Measurements from ENCODE around the gene DNAH7. TPM values are rescaled to one million over a fixed set of nuclear protein-coding genes. Genes with fewer than 3 reads are reported as not detected.
"Not testable (repeated sequence)": the region's sequence is repeated elsewhere in the genome, so short reads cannot be mapped to it uniquely, and the experiment has no call there.

Gene DNAH7
- total RNA-seq, 1 donor from 2014 or later = not detected

- intact Hi-C loops (cut with micrococcal nuclease) = no loop called here
- H3K27ac Mint-ChIP-seq = no peak overlapping the region
- peaks cover 20% of the 10 kb centered on the region for H3K9me3 Mint-ChIP-seq
- H3K27me3 Mint-ChIP-seq (ENCODE audit: low read depth) = peaks cover 5% of the 10 kb centered on the region
- no peak overlapping the region for H3K4me3 Mint-ChIP-seq (ENCODE audit: low read depth)
- peaks cover 13% of the 10 kb centered on the region for H3K4me1 Mint-ChIP-seq (ENCODE audit: low read depth)
- H3K36me3 Mint-ChIP-seq (ENCODE audit: low read depth) = no peaks in the 10 kb centered on the region
- DNase-seq (ENCODE audit: low spot score) = no peak
These were observed 28.5 kb upstream of the DNAH7 start for GRCh38 chr2:196096982-196097745.

- Mint-ChIP-seq H3K4me3 (ENCODE audit: low read depth) (no peak overlapping the region), H3K27me3 (ENCODE audit: low read depth) (peaks cover 5% of the 10 kb centered on the region), H3K9me3 (peaks cover 20% of the 10 kb centered on the region), H3K27ac (no peak overlapping the region), H3K36me3 (ENCODE audit: low read depth) (no peaks in the 10 kb centered on the region), H3K4me1 (ENCODE audit: low read depth) (peaks cover 7% of the 10 kb centered on the region)
- no peak for DNase-seq (ENCODE audit: low spot score)
- intact Hi-C loops (cut with micrococcal nuclease) = no loop called here
These were observed 27.6 kb upstream of the DNAH7 start for GRCh38 chr2:196096264-196096663.

GRCh38 chr2:196089448-196089847 lies 20.8 kb upstream of the DNAH7 start:
- H3K36me3 Mint-ChIP-seq (ENCODE audit: low read depth); H3K27me3 Mint-ChIP-seq (ENCODE audit: low read depth); intact Hi-C loops (cut with micrococcal nuclease); H3K4me1 Mint-ChIP-seq (ENCODE audit: low read depth); H3K27ac Mint-ChIP-seq; H3K4me3 Mint-ChIP-seq (ENCODE audit: low read depth): not testable (repeated sequence)
- peaks cover 27% of the 10 kb centered on the region for H3K9me3 Mint-ChIP-seq
- DNase-seq (ENCODE audit: low spot score) = peak; percentile 28

GRCh38 chr2:196088203-196088602 lies 19.6 kb upstream of the DNAH7 start:
- peaks cover 9% of the 10 kb centered on the region for H3K4me1 Mint-ChIP-seq (ENCODE audit: low read depth)
- H3K36me3 Mint-ChIP-seq (ENCODE audit: low read depth) = peaks cover 13% of the 10 kb centered on the region
- intact Hi-C loops (cut with micrococcal nuclease) = no loop called here
- no peak overlapping the region for H3K27ac Mint-ChIP-seq
- no peak for DNase-seq (ENCODE audit: low spot score)
- no peaks in the 10 kb centered on the region for H3K27me3 Mint-ChIP-seq (ENCODE audit: low read depth)
- H3K4me3 Mint-ChIP-seq (ENCODE audit: low read depth) = no peak overlapping the region
- peaks cover 26% of the 10 kb centered on the region for H3K9me3 Mint-ChIP-seq

DNA sequence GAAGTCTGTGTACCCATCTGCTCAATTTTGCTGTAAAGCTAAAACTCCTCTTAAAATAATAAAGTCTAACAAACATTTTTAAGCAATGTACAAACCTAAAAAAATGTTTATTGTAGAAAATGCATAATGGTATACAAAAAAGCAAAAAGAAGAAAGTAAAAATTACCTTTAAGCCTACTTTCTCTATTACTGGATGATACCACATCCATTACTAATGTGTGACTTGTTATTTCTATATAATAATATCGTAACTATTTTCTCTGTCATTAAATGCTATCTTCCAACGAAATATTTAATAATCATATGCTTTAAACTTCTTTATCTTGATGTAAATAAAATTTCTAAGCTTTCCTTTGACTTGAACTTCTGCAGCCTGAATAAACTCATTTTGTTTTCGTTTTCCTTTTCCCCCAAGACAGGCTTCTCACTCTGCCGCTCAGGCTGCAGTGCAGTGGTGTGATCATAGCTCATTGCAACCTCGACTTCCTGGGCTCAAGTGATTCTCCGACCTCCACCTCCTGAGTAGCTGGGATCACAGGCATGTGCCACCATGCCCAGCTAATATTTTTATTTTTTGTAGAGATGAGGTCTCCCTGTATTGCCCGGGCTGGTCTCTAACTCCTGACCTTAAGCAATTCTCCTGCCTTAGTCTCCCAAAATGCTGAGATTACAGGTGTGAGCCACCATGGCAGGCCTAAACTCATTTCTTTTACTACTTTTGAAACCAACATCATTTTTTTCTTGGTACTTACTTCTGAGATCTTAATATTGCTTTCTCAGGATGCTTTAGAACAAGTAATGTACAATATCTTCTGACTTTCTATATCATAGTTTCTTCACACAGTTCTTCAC lies 18.1 kb upstream of the DNAH7 start:
- Mint-ChIP-seq H3K27me3 (ENCODE audit: low read depth) (no peaks in the 10 kb centered on the region), H3K36me3 (ENCODE audit: low read depth) (peaks cover 24% of the 10 kb centered on the region), H3K9me3 (peaks cover 34% of the 10 kb centered on the region), H3K27ac (no peak overlapping the region), H3K4me1 (ENCODE audit: low read depth) (peaks cover 9% of the 10 kb centered on the region), H3K4me3 (ENCODE audit: low read depth) (no peak overlapping the region)
- DNase-seq (ENCODE audit: low spot score) = no peak
- intact Hi-C loops (cut with micrococcal nuclease) = no loop called here

DNA sequence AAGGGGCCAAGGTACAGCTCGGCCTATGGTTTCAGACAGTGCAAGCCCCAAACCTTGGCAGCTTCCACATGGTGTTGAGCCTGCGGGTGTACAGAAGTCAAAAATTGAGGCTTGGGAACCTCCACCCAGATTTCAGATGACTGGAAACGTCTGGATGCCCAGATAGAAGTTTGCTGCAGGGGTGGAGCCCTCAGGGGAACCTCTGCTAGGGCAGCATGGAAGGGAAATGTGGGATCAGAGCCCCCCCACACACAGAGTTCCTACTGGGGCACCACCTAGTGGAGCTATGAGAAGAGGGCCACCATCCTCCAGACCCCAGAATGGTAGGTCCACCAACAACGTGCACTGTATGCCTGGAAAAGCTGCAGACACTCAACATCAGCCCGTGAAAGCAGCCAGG lies 15.0 kb upstream of the DNAH7 start:
- H3K4me1 Mint-ChIP-seq (ENCODE audit: low read depth) = peaks cover 15% of the 10 kb centered on the region
- H3K27ac Mint-ChIP-seq = no peak overlapping the region
- H3K9me3 Mint-ChIP-seq = peaks cover 27% of the 10 kb centered on the region
- intact Hi-C loops (cut with micrococcal nuclease) = loop anchor here (5.0 kb wide), 1 partner anchor 34 kb away; no protein-coding TSS in a partner anchor
- no peak for DNase-seq (ENCODE audit: low spot score)
- no peak overlapping the region for H3K4me3 Mint-ChIP-seq (ENCODE audit: low read depth)
- H3K27me3 Mint-ChIP-seq (ENCODE audit: low read depth) = no peaks in the 10 kb centered on the region
- H3K36me3 Mint-ChIP-seq (ENCODE audit: low read depth) = peaks cover 21% of the 10 kb centered on the region

DNA sequence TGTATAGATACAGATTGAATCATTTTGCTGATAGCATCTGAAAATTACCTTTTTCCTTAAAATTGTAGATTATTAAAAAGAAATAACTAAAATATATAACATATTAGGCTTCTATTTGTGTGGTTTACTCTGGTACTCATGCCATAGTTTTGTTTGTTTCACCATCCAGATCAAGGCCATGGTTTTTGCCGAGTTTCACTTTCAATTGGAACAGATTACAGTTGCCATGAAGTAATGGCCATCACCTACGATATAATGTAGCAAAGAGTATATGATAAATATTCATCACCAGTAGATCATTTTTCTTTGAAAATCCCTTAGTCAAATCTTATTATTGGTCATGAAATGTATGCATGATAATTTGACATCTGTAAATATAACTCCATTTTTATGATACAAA lies 11.9 kb upstream of the DNAH7 start:
- peaks cover 27% of the 10 kb centered on the region for H3K9me3 Mint-ChIP-seq
- no peak overlapping the region for H3K27ac Mint-ChIP-seq
- peaks cover 21% of the 10 kb centered on the region for H3K36me3 Mint-ChIP-seq (ENCODE audit: low read depth)
- no peak for DNase-seq (ENCODE audit: low spot score)
- intact Hi-C loops (cut with micrococcal nuclease) = loop anchor here (5.0 kb wide), 1 partner anchor 37 kb away; no protein-coding TSS in a partner anchor
- H3K27me3 Mint-ChIP-seq (ENCODE audit: low read depth) = no peaks in the 10 kb centered on the region
- peaks cover 11% of the 10 kb centered on the region for H3K4me1 Mint-ChIP-seq (ENCODE audit: low read depth)
- H3K4me3 Mint-ChIP-seq (ENCODE audit: low read depth) = no peak overlapping the region

DNA sequence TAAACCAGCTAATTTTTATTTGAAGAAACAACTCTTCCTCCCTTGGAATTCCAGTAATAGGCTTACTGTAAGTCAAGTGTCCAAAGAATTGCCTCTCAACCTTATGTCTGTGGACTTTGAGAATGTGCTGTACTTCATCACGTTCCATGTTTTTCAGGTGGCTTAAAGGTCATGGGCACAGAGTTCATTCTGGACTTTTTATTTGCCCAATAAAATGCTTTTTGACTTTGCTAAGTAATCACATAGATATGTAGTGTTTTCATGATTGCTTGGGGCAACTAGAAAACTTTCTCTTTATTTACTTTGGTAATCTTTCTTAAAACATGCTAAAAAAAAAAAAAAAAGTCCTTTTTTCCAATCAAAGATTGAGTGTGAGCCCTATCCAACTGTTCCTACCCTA lies 10.4 kb upstream of the DNAH7 start:
- Mint-ChIP-seq H3K9me3 (peaks cover 17% of the 10 kb centered on the region), H3K4me1 (ENCODE audit: low read depth) (peaks cover 11% of the 10 kb centered on the region), H3K27ac (no peak overlapping the region), H3K27me3 (ENCODE audit: low read depth) (no peaks in the 10 kb centered on the region), H3K4me3 (ENCODE audit: low read depth) (no peak overlapping the region), H3K36me3 (ENCODE audit: low read depth) (peaks cover 14% of the 10 kb centered on the region)
- intact Hi-C loops (cut with micrococcal nuclease) = loop anchor here (2.0 to 5.0 kb wide), 3 partner anchors 53 to 374 kb away; no protein-coding TSS in a partner anchor
- no peak for DNase-seq (ENCODE audit: low spot score)

GRCh38 chr2:196077821-196078220 lies 9.2 kb upstream of the DNAH7 start:
- DNase-seq (ENCODE audit: low spot score) = no peak
- Mint-ChIP-seq H3K4me3 (ENCODE audit: low read depth) (no peak overlapping the region), H3K36me3 (ENCODE audit: low read depth) (peaks cover 8% of the 10 kb centered on the region), H3K27ac (no peak overlapping the region), H3K4me1 (ENCODE audit: low read depth) (peaks cover 11% of the 10 kb centered on the region), H3K27me3 (ENCODE audit: low read depth) (no peaks in the 10 kb centered on the region), H3K9me3 (peaks cover 9% of the 10 kb centered on the region)
- intact Hi-C loops (cut with micrococcal nuclease) = loop anchor here (1.0 to 5.0 kb wide), 4 partner anchors 54 to 375 kb away; no protein-coding TSS in a partner anchor

DNA sequence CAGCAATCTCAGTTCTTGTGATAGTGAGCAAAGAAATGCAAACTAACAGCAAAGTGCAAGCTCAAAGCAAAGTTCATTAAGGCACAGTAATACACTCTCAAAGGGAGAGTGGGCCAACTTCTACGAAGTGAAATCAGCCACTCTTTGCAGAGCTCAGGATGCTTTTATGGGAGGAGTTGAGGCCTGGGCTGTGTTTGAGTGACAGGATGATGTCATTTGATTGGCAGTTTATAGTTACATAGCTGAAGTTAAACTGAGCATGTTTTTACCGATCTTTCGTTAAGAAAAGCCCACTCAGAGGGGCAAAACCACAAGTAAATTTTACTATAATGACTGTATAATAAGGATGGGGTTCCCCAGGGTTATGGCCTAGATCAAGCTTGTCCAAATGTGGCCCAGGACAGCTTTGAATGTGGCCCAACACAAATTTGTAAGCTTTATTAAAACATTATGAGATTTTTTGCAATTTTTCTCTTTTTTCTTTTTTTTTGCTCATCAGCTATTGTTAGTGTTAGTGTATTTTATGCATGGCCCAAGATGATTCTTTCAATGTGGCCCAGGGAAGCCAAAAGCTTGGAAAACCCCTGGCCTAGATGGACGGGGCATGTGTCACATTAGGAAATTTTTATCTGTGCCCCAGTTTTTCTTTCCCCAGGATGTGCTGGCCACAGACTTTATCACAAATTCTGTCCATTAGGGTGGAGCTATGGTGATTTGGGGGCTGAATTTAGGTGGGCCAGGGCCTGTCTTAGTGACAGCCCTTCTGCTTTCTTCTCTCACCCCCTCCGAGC lies 8.3 kb upstream of the DNAH7 start:
- Mint-ChIP-seq H3K27ac (no peak overlapping the region), H3K4me1 (ENCODE audit: low read depth) (peaks cover 11% of the 10 kb centered on the region), H3K9me3 (peaks cover under 1% of the 10 kb centered on the region), H3K36me3 (ENCODE audit: low read depth) (no peaks in the 10 kb centered on the region), H3K4me3 (ENCODE audit: low read depth) (no peak overlapping the region), H3K27me3 (ENCODE audit: low read depth) (no peaks in the 10 kb centered on the region)
- intact Hi-C loops (cut with micrococcal nuclease) = loop anchor here (5.0 kb wide), 1 partner anchor 55 kb away; no protein-coding TSS in a partner anchor
- DNase-seq (ENCODE audit: low spot score) = no peak

DNA sequence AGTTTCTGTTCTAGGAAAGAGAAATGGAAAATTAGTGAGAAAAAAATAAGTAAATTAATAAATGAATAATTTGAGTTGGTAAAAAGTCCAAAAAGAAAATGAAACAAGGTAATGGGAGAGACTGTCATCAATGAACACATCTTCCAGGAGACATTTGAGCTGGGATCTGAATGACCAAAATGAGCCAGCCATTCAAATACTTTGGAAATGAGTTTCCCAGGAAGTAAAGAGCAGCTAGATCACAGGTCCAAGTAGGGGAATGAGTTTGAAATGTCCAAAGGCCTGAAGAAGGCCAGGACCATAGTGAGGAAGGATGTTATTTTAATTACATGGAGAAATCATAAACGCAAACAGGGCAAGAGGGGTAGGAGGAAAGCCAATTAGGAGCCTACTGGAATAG lies 6.6 kb upstream of the DNAH7 start:
- DNase-seq (ENCODE audit: low spot score) = no peak
- Mint-ChIP-seq H3K4me3 (ENCODE audit: low read depth) (no peak overlapping the region), H3K27me3 (ENCODE audit: low read depth) (no peaks in the 10 kb centered on the region), H3K27ac (no peak overlapping the region), H3K9me3 (no peaks in the 10 kb centered on the region), H3K36me3 (ENCODE audit: low read depth) (no peaks in the 10 kb centered on the region), H3K4me1 (ENCODE audit: low read depth) (peaks cover 5% of the 10 kb centered on the region)
- intact Hi-C loops (cut with micrococcal nuclease) = loop anchor here (5.0 kb wide), 1 partner anchor 57 kb away; no protein-coding TSS in a partner anchor

DNA sequence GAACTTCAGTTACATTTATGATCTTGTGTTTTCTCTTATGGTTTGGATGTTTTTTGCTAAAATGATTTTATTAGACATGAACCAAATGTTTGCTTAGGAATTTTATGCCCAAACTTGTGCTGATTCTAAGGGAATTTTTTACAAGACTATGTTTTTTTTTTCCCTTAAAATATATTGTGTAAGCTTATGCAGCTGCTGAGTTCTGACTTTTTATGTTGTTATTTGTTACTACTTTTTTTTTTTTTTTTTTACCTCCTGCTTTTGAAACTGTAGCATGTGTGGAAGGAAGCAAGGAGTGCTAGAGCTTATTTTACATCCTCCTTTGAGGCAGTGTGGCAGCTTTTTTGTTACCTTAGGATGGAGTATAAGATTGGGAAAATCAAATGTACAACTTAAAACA lies 6.0 kb upstream of the DNAH7 start:
- Mint-ChIP-seq H3K4me1 (ENCODE audit: low read depth) (peaks cover 3% of the 10 kb centered on the region), H3K27me3 (ENCODE audit: low read depth) (peaks cover 2% of the 10 kb centered on the region), H3K27ac (no peak overlapping the region), H3K4me3 (ENCODE audit: low read depth) (no peak overlapping the region), H3K9me3 (no peaks in the 10 kb centered on the region), H3K36me3 (ENCODE audit: low read depth) (no peaks in the 10 kb centered on the region)
- DNase-seq (ENCODE audit: low spot score) = no peak
- intact Hi-C loops (cut with micrococcal nuclease) = loop anchor here (5.0 kb wide), 1 partner anchor 58 kb away; no protein-coding TSS in a partner anchor
